GM12864 (cell line): ENCODE data around the gene KCNJ4.
"Not testable (repeated sequence)": the region's sequence is repeated elsewhere in the genome, so short reads cannot be mapped to it uniquely, and the experiment has no call there.

Experiments used
- DNase-seq: peaks from one replicate; pipeline ENCODE4 v3.0.0-alpha.2; 2011; ENCODE audit warnings: low read depth
- H3K4me3 ChIP-seq: 2 replicates; pipeline ENCODE4 v1.5.1; 2011; ENCODE audit warnings: mild to moderate bottlenecking, low read depth, low read length, control low read depth
- TF ChIP-seq, protein P1 (sequence below): IDR thresholded peaks from 2 replicates; pipeline ENCODE4 v1.5.1; 2011; ENCODE audit warnings: low read depth, mild to moderate bottlenecking, moderate library complexity, low read length, control low read depth, inconsistent platforms; ENCODE audit errors: missing control alignments

The KCNJ4 gene

DNA sequence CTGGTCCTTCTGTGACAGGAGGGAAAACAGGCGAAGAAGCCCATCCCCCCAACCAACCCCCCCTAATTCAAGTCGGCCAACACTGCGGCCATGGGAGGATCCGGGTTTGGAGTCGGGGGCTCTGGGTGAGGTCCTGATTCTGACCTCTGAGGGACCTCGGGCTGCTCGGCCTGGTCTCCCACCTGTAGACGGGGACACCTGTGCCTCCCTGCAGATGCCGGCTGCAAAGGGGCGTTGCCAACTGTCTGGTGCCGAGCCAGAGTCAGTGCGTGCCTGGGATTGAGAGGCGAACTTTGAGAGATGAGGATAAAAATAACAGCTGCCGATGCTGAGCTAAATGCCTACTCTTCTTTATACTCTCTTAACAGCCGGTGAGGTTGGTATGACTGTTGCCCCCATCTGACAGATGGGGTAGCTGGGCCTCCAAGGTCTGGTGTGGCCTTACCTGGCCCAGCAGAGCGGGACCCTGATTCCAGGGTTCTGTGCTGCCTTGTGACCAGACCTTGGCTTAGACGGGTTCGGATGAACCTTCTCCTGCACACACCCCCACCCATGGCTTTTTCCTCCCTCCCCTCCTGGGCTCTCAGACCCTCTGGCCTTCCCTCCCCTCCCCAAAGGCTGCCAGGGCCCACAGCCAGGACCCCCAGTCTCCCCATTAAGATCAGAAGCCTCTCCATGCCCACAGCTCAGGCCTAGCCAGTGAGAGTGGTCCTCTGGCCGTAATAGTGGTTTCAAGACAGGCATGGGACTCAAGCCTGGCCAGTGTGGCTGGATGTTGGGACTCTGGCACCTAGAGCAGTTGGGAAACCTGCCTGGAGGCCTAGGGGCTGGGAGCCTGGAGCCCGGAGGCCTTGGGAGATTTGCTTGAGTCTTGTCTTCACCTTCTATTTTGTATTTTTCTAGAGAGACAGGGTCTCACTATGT lies 41.7 kb downstream of the KCNJ4 start:
- DNase-seq, result no peak
- no peak overlapping the region for H3K4me3 ChIP-seq
- TF ChIP-seq, protein P1, sequence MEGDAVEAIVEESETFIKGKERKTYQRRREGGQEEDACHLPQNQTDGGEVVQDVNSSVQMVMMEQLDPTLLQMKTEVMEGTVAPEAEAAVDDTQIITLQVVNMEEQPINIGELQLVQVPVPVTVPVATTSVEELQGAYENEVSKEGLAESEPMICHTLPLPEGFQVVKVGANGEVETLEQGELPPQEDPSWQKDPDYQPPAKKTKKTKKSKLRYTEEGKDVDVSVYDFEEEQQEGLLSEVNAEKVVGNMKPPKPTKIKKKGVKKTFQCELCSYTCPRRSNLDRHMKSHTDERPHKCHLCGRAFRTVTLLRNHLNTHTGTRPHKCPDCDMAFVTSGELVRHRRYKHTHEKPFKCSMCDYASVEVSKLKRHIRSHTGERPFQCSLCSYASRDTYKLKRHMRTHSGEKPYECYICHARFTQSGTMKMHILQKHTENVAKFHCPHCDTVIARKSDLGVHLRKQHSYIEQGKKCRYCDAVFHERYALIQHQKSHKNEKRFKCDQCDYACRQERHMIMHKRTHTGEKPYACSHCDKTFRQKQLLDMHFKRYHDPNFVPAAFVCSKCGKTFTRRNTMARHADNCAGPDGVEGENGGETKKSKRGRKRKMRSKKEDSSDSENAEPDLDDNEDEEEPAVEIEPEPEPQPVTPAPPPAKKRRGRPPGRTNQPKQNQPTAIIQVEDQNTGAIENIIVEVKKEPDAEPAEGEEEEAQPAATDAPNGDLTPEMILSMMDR, result no peak

DNA sequence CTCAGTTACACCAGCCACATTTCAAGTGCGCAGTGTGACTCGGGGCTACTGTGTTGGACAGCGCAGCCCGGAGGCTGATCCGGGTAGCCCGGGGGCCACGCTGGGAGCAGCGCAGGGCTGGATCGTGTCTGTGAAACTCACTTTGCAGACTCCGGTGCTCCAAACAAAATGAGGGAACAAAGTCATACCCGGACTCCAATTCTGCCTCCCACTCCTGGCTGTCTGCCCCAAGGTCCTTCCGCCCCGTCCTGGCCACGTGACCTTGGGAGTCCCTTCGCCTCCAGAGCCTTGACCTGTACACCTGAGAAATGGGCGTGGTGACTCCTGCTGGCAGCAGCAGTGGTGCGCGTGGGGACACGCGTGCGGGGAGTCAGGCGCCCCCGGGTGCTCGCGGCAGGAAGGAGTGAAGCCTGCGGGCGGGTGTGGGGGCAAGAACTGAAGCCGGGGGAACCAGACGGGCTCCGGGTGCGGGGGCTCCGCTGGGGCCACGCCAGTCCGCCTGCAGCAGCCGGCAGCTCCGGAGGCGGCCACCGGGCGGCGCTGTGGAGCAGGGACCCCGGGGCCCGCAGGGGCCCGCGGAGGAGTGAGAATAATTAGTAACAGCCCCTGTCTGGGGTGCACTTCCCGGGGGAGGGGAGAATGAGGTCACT lies 42.4 kb downstream of the KCNJ4 start:
- no peak overlapping the region for H3K4me3 ChIP-seq
- DNase-seq, result no peak
- TF ChIP-seq, protein P1, result peak; percentile 79

DNA sequence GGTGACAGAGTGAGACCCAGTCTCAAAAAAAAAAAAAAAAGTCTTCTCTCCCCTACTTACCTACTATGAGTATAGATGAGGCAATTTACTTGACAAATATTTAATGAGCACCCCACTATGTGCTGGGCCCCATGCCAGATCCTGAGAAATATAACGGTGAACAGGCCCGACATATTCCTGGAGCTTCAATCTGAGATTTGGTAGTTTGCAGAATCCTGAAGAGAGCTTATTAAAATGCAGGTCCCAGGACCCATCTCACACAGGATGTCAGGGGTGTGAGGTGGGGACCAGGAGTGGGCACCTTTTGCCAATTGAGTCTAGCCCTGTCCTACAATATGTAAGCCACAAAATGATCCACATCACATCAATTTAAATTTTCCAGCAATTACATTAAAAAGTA lies 44.0 kb downstream of the KCNJ4 start:
- H3K4me3 ChIP-seq, result no peak overlapping the region
- TF ChIP-seq, protein P1, result no peak
- DNase-seq, result no peak

DNA sequence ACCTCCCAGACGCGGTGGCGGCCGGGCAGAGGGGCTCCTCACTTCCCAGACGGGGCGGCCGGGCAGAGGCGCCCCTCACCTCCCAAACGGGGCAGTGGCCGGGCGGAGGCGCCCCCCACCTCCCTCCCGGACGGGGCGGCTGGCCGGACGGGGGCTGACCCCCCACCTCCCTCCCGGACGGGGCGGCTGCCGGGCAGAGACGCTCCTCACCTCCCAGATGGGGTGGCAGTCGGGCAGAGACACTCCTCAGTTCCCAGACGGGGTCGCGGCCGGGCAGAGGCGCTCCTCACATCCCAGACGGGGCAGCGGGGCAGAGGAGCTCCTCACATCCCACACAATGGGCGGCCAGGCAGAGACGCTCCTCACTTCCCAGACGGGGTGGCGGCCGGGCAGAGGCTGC lies 45.1 kb downstream of the KCNJ4 start:
- H3K4me3 ChIP-seq, DNase-seq: not testable (repeated sequence)

DNA sequence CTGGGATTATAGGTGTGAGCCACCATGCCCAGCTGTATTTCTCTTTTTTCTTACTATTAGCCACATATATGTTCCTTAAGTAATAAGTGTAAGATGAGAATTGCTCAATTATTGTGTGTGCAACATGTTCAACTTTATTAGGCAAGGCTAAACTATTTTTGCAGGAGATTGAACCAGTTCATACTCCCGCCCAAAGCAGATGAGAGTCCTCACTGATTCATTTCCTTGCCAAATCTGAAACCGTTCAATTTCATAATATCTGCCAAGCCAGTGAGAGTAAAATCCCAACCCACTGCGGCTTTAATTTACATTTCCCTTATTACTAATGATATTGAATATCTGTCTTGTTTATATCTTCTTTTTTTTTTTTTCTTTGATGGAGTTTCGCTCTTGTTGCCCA lies 48.4 kb downstream of the KCNJ4 start:
- TF ChIP-seq, protein P1, result no peak
- no peak overlapping the region for H3K4me3 ChIP-seq
- no peak for DNase-seq

DNA sequence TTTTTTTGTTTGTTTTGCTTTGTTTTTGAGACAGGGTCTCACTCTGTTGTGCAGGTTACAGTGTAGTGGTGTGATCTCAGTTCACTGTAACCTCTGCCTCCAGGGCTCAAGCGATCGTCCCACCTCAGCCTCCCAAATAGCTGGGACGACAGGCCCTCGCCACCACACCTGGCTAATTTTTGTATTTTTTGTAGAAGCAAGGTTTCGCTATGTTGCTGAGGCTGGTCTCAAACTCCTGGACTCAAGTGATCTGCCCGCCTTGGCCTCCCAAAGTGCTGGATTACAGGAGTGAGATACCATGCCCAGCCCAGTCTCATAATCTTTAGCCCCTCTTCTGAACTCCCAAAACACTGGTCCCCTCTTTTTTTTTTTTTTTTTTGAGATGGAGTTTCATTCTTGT lies 50.6 kb downstream of the KCNJ4 start:
- TF ChIP-seq, protein P1, result no peak
- no peak overlapping the region for H3K4me3 ChIP-seq
- no peak for DNase-seq

DNA sequence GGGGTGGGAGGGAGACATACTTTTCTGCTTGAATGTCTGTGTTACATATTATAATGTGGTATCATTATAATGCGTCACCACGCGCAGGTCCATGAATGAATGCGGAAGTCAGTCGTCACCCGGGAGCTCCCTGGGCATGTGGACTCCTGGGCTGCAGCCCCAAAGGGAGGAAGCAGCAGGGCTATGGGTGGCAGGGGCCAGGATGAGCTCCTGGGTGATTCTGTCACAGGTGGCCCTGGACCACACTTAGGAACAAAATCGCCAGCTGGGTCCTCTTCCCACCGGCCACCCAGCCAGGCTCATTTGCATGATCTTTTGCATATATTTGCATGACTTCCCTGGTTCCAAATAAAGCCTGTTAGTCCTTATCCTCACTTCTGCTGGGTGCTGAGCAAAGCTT lies 51.2 kb downstream of the KCNJ4 start:
- TF ChIP-seq, protein P1, result no peak
- no peak for DNase-seq
- no peak overlapping the region for H3K4me3 ChIP-seq
